ENCODE data around the gene RALGPS1.

The RALGPS1 gene

GRCh38 chr9:126906091-126906490 is 8.5 kb upstream of the RALGPS1 start:
- no peak for DNase-seq

GRCh38 chr9:126907058-126907457 is 7.5 kb upstream of the RALGPS1 start:
- no peak for DNase-seq

DNA sequence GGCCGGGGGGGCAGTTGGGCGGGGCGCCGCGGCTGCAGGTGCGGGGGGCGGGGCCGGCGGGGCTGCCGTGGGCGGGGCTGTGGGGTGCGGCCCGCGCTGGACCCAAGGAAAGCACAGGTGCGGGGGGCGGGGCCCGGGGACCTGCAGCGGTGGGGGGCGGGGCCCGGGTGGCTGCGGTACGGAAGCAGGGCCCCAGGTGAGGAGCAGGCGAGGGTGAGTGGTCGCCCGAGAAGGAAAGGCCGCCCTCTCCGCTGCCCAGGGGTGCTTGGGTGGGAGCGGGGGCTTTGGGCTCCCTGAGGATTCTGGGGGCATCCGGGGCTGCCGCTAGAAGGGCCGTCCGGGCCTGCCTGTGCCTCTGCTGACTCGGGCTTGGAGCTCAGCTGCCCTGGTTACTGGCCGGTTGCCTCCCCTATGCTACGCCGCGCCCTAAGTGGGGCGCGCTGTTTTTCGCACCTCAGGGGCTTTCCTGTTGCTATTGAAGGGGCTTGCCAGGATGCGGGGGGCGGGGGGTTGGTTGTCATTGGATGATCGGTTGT is 767 bp downstream of the RALGPS1 start:
- no peak for DNase-seq

DNA sequence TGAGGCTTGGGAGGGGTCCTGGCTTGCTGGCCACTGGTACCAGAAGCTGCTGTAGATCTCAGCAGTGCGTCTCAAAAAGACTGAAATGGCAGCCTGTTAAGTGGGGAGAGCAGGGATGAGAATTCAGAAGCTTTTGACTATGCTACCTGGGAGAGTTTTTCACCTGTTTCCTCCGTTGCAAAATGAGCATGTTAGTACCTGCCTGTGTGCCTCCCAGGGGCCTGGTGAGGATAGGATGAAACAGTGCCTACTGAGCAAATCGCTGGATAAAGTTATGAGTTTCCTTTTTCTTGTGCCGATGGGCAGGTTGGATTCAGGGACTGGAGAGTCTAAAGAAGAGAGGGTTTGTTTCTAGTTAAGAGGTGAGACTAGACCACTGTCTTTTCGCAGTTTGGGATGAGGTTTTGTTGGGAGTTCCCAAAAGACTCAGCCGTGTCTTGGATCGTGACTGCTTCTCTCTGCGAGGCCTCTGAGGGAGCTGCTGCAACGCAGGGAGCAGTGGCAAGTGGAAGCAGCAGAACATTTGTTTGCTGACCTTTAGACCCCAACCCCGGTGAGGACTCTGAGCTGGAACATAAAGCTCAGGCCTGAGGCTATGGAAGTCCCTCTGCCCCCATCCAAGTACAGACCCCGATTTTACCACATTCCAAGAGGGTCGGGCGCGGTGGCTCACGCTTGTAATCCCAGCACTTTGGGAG is 1.4 kb downstream of the RALGPS1 start:
- no peak for DNase-seq

DNA sequence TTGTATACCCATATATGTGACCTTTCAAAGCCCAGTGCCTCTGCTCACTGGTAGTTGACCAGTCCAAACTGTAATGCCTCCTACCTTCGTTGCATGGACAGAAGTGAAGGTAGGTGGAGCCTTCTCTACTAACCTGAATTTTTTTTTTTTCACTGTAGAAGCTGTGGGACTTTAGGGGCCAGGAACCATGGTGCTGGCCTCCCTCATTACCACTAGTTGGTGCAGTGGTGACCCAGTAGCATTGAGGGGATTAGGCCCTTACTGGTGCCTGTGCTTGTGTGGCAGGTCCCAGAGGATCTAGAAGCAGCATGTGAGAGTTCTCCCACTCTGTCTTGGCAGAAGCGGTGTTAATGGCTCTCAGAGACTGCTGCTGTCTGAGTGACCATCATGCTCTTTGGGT is 2.3 kb downstream of the RALGPS1 start:
- DNase-seq, result no peak

GRCh38 chr9:126919193-126919592 is 4.6 kb downstream of the RALGPS1 start:
- DNase-seq, result no peak

GRCh38 chr9:126925876-126926275 is 11.3 kb downstream of the RALGPS1 start:
- no peak for DNase-seq

- no peak for DNase-seq
These were observed 11.8 kb downstream of the RALGPS1 start for GRCh38 chr9:126926364-126926763.

GRCh38 chr9:126927419-126927818 is 12.8 kb downstream of the RALGPS1 start:
- DNase-seq, result no peak

DNA sequence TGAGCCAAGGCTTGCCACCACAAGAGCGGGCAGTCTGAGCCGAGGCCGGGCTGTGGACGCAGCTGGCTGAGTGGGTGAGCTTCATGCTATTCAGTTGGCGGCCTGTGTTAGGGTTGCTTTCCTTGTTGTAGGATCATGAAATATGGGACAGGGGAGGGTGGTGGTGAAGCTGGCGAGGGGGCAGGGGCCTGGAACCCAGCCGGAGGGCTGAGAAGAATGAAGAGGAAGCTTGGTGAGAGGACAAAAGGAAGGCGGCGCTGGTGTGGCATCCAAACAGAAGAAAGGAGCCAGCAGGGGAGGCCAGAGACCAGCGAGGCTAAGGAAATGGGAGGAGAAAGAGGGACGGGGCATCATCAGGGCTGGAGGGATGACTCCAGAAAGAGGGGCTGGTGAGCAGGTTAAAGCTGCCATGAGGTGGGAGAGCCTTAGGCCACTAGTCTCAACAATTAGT is 18.3 kb downstream of the RALGPS1 start:
- DNase-seq, result no peak

- DNase-seq, result no peak
These were observed 18.9 kb downstream of the RALGPS1 start for GRCh38 chr9:126933334-126933980.

DNA sequence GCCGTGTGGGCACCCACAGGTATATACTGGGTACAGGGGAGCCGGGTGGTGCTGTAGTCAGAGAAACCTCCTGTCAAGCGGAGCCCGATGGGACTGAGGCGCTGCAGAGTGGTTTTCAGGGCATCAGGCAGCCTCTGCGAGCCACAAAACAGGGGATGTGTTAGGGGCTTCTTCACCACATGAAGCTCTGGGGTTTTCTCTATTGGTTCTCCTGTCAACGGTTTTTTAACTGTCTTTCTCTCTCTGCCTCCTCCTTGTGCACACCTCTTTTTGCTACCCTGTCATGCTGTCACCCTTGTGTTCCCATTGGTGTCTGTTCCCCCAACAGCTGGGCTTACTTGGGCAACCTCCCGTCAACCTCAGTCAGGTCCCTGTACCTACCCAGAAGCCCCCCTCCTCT is 19.9 kb downstream of the RALGPS1 start:
- DNase-seq, result no peak

DNA sequence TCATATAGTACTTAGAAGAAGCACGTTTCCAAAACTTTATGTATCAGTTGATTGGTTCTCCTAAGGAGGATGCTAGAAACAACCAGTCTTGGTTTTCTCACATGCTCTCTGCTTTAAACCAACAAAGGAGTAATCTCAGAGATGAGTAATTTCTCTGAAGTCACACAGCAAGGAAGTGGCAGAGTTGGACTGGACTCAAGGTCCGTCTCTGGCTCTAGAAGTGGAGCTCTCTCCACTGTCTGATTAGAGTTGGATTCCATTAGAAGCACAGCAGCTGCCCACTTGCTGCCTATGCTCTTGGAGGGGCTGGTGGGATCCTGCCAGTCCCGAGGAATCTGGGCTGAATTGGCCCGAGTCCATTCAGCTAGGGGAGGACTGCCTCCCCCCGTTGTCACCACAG is 21.0 kb downstream of the RALGPS1 start:
- DNase-seq, result no peak

DNA sequence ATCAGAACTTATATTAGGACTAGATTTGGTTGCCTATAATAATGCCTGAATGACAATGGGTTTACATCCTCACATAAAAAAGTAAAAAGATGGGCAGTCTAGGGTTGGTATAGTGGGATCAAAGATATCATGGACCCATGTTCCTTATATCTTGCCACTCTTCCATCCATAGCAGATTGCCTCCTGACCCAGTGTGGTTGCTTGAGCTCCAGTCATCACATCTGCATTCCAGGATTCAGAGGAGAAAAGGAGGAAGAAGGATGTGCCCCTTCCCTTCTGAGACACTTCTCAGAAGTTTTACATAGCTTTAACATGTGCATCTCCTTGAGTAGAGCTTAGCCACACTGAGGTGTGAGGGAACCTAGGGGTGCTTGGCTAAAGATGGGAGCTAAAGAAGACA is 22.9 kb downstream of the RALGPS1 start:
- no peak for DNase-seq

- DNase-seq, result no peak
These were observed 23.7 kb downstream of the RALGPS1 start for GRCh38 chr9:126938327-126938726.

DNA sequence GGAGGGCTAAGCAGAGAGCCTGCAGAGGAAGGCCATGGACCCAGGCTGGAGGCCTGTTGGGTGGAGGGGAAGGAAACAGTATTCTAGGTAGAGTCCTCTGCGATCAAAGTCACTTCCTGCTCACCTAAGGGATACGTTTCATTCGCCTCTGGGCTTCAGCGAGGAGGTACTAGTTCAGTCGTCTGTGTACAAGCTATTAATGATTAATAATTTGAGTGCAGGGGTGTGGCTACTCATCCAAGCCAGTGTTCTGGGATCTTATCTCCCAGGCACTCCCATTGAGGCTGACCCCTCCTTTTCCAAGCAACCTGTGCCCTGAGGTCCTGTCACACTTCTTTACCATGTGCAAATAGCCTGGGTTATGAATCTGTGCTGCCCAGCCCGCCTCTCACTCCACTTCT is 25.2 kb downstream of the RALGPS1 start:
- DNase-seq, result no peak

DNA sequence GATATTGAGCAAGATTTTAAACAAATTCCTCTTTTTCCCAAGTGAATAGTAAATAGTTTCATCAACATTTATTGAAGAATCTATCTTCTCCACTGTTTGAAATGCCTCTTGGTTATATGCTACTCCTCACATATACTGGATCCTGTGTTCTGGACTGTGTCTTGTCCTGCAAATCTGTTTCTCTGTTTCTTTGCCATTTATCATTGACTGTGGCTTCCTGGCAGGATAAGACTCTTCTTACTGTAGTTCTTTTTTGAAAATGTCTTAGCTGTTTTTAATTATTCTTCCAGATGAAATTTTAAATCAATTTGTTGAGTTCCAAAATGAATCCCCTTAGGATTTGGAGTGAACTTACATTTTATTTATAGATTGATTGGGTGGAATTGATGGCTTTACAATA is 27.8 kb downstream of the RALGPS1 start:
- no peak for DNase-seq

GRCh38 chr9:126945682-126946081 is 31.1 kb downstream of the RALGPS1 start:
- no peak for DNase-seq

DNA sequence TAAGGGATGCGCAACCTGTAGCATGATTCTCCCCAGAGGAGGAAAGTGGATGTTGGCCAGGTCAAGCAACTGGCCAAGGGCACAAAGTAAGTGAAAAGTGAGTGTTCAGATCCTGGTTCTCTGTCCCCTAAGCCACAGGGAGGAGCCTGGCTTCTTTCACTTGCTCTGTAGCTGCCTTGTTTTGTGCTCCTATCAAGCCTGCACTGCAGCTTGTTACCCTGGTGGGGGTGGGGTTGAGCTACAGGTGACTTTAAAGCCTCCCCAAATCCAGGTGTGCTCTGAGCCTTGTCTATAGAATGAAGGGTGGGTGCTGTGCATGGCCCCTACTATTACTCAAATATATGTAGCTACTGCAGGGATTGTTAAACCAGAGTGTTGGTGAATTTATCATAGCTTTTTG is 32.9 kb downstream of the RALGPS1 start:
- no peak for DNase-seq

DNA sequence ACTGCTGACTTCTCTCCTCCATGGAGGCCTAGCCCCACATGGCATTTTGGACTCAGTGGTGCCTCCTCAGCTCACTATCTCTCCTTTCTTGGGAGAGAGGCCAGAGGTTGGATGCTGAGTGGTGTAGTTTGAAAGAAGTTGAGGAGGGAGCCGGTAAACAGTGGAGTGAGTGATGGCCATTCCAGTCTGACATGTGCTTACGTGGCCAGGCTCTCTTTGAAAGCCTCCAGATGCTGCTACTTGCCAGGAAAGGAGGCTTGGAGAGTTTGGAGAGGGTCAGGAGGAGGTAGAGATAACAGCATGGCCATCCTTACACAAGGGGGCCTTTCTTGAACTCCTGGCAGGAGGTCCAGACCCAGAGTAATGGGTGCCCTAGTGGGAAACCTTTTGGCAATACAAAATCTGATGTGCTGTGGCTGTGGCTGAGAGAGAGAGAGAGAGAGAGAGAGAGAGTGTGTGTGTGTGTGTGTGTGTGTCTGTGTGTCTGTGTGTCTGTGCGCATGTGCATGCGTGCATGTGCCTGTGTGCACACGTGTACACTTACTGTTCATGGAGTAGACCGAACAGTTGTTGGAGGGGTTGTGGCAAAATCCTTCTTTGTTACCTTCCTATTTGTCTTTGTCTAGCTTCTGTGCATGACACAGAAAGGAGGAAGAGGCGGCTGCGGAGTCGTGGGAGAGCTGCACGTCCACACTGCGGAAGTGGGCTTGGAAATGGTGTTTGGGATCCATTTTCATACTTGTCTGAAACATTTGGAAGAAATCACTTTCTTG is 37.8 kb downstream of the RALGPS1 start:
- DNase-seq, result no peak

- no peak for DNase-seq
These were observed 38.6 kb downstream of the RALGPS1 start for GRCh38 chr9:126953041-126953809.

DNA sequence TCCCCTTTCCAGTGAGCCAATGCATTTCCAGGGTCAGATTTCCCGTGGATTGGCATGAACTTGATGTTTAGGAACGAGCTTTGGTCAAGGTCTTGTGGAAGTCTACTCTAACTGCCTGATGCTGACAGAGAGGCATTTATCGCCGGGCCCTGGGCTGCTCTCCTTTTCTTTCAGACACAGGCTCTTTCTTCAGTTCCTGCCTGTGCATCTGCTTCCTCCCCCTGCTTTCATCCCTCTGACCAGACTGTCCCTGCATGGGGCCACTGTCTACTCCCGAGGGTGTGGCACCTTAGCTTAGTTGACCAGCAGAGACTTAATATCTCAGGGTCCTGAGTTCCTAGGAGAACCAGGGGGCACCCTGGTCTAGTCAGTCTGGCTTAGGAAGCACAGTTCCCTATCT is 41.2 kb downstream of the RALGPS1 start:
- no peak for DNase-seq

Measured in NCI-H446 treated with DMSO at 0.1 percent for 48 hours (cell line).